ENCODE measurements around the gene FGGY. TPM values are rescaled to one million over a fixed set of nuclear protein-coding genes. Genes with fewer than 3 reads are reported as not detected.
"Not testable (repeated sequence)": the region's sequence is repeated elsewhere in the genome, so short reads cannot be mapped to it uniquely, and the experiment has no call there.

FGGY gene
- polyA plus RNA-seq, 5 donors: 13.3 to 22.3 (median 17.1) TPM

- DNase-seq: no peak
These were observed 282.3 kb downstream of the FGGY start for GRCh38 chr1:59579222-59579621.

GRCh38 chr1:59580257-59580656 lies 283.4 kb downstream of the FGGY start:
- DNase-seq: no peak

GRCh38 chr1:59592410-59592809 lies 295.5 kb downstream of the FGGY start:
- DNase-seq: not testable (repeated sequence)

- no peak for DNase-seq
These were observed 296.0 kb downstream of the FGGY start for GRCh38 chr1:59592924-59593323.

GRCh38 chr1:59593798-59594790 lies 297.2 kb downstream of the FGGY start:
- no peak for DNase-seq

GRCh38 chr1:59595774-59596173 lies 298.9 kb downstream of the FGGY start:
- DNase-seq: peak in 1 of 2 donors; percentile 7

GRCh38 chr1:59596432-59596831 lies 299.5 kb downstream of the FGGY start:
- DNase-seq: no peak

GRCh38 chr1:59596956-59597355 lies 300.1 kb downstream of the FGGY start:
- DNase-seq: no peak

GRCh38 chr1:59597420-59598119 lies 300.7 kb downstream of the FGGY start:
- DNase-seq: no peak

GRCh38 chr1:59598120-59598440 lies 301.2 kb downstream of the FGGY start:
- DNase-seq: no peak

- no peak for DNase-seq
These were observed 304.1 kb downstream of the FGGY start for GRCh38 chr1:59601041-59601441.

- DNase-seq: no peak
These were observed 304.9 kb downstream of the FGGY start for GRCh38 chr1:59601811-59602210.

- no peak for DNase-seq
These were observed 307.3 kb downstream of the FGGY start for GRCh38 chr1:59604191-59604590.

GRCh38 chr1:59605184-59605583 lies 308.3 kb downstream of the FGGY start:
- DNase-seq: no peak

GRCh38 chr1:59605761-59606160 lies 308.9 kb downstream of the FGGY start:
- no peak for DNase-seq

GRCh38 chr1:59609245-59609644 lies 312.4 kb downstream of the FGGY start:
- no peak for DNase-seq

- DNase-seq: not testable (repeated sequence)
These were observed 313.6 kb downstream of the FGGY start for GRCh38 chr1:59610499-59610898.

- no peak for DNase-seq
These were observed 320.5 kb downstream of the FGGY start for GRCh38 chr1:59617434-59617833.

GRCh38 chr1:59619557-59619956 lies 322.7 kb downstream of the FGGY start:
- no peak for DNase-seq

GRCh38 chr1:59625384-59625783 lies 328.5 kb downstream of the FGGY start:
- no peak for DNase-seq

- DNase-seq: no peak
These were observed 334.8 kb downstream of the FGGY start for GRCh38 chr1:59631561-59632255.

GRCh38 chr1:59635097-59635496 lies 338.2 kb downstream of the FGGY start:
- DNase-seq: no peak

All from right lung (tissue), 5 donors.